Stimulated activated CD8-positive, alpha-beta memory T cell treated with anti-CD3 and anti-CD28 coated beads, Interleukin-7, amount 100 ng/mL, for 4 hours (primary cell): ENCODE measurements around the gene ST6GAL1.
"Not testable (repeated sequence)": the region's sequence is repeated elsewhere in the genome, so short reads cannot be mapped to it uniquely, and the experiment has no call there.

Source experiments
- DNase-seq, 2 donors: peaks; one replicate each; pipeline ENCODE4 v3.0.0-alpha.2; 2020; ENCODE audit warnings: low read depth in 2 of 2

The ST6GAL1 gene

GRCh38 chr3:186967686-186968085 is 37.4 kb downstream of the ST6GAL1 start:
- no peak for DNase-seq

DNA sequence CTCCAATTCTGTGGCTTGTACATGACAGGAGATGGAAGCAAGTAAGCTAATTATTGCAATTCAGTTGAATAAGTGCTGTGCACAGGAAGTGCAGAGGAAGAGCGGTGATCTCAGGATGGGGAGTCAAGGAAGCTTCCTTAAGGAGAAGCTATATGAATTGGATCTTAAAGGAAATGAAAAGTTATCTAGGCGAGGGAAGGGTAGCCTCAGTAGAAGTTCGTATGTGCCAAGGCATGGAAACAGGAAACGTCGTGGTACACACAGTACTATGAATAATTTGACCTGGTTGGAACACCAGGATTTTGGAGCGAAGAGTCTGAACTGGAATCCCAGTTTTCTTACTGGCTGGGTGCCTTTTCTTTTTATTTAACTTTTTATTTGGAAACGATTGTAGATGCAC is 39.3 kb downstream of the ST6GAL1 start:
- DNase-seq, result no peak

DNA sequence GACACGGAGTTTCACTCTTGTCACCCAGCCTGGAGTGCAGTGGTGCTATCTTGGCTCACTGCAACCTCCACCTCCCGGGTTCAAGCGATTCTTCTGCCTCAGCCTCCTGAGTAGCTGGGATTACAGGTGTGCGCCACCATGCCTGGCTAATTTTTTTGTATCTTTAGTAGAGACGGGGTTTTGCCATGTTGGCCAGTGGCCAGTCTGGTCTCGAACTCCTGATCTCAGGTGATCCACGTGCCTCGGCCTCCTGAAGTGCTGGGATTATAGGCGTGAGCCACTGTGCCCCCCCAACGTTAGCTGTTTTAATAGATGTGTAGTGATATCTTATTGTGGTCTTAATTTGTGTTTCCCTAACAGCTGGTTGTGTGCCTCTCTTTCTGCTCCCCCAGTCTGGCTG is 40.8 kb downstream of the ST6GAL1 start:
- DNase-seq, result not testable (repeated sequence)

DNA sequence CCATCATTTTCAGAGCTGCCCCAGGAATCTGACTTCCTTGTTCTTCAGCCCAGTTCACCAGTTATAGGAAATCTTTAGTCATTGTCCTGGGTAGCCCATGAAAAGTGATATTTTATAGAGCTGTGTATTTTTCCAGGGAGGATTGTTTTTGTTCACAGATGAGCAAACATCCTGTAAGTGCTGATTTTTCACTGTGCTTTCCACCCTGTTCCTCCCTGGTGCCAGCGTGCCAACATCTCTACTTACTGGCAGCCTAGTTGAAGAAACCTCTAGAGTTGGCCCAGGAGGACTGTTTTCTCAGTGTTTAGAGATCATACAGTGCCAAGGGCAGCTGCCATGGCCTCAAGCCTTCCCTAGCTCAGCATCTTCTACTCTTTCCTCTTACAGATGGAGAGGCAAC is 41.3 kb downstream of the ST6GAL1 start:
- no peak for DNase-seq

- no peak for DNase-seq
Measured at GRCh38 chr3:186973702-186974101, 43.4 kb downstream of the ST6GAL1 start.

DNA sequence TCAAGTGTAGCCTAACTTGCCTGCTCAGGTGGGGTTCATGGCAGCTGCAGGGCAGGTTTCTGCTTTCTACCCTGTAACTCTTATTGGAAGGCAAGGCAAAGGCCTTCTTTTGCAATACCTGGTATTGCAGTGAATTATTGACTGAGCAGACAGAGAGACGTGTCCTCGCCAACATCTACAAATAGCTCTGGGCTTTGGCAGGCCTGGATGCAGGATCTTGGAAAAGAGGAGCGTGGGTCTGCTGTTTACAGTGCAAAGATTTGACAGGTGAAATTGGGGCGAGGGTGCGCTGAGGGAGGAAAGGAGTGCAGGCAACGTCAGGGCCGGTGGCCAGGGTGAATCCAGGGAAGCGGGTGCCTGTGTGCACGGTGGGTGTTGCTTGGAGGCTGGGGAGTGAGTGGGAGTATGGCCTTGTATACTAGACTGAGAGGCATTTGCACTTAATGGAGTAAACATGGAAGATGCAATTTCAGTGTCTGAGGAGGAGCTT is 44.5 kb downstream of the ST6GAL1 start:
- DNase-seq, result no peak

DNA sequence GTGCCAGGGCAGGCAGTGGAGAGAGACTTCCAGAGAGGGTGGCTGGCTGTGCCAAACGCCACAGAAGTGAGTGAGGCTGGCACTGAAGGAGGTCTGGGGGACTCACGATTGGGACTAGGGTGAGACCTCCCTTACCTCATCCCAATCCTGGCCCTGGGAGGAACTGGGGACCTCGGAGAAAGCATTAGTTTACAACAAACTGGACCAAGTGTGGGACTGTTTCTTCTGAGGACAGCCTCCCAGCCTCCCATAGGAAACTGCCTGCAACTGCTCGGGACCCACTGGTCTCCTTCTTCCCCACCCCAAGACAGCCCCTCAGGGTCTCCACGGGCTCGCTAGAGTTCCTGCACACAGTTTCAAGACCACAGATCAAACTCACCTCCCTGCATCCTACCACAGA is 45.4 kb downstream of the ST6GAL1 start:
- no peak for DNase-seq

- no peak for DNase-seq
Measured at GRCh38 chr3:186976837-186977750, 46.8 kb downstream of the ST6GAL1 start.

GRCh38 chr3:186978712-186979111 is 48.4 kb downstream of the ST6GAL1 start:
- no peak for DNase-seq

DNA sequence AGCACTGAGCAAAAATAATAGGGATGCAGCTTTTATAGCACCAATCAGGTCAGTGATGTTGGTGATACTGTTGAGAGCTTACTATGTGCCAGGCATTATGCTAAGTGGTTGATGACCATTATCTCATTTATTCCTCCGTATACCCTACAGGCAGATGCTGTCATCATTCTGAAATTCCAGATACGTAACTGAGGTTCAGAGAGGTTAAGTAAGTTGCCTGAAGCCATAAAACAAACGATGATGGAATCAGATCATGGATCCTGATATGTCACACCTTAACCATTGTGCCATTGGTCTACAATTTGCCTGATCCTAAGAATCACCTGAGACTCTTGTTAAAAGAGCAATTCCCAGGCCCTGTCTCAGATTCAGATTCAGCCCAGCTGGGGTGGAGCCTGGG is 49.5 kb downstream of the ST6GAL1 start:
- no peak for DNase-seq

- DNase-seq, result no peak
Measured at GRCh38 chr3:186980989-186981388, 50.7 kb downstream of the ST6GAL1 start.

DNA sequence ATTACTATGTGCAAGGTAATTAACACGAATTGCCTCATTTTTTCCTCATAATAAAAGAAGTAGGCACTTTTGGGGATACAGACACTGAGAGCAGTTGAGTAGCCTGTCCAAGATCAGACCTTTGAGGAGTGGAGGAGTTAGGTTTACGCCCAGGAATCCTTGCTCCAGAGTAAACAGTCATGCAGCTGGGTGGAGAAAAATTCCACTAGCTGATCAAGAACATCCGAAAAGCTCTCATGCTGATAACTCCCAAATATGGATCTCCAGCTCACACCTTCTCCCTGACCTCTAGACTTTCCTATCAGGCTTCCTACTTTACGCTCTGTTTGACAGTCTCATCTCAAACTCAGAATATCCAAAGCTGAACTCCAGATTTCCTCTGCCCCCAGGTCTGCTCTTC is 53.3 kb downstream of the ST6GAL1 start:
- DNase-seq, result no peak

DNA sequence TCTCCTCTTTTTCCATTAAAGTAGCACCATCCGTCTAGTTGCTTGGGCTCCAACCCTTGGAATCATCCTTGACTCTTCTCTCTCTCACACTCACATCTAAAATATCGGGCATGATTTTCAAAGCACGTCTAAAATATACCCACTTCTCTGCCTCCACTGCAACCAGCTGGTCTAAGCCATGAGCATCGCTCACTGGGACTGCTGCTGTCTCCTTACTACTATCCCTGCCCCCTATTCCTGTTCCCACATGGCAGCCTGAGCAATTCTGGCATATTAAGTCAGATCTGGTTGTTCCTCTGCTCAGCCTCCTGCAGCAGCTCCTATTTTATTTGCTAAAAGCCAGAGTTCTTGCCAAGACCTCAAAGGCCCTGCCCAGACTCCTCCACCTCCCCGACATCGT is 53.7 kb downstream of the ST6GAL1 start:
- DNase-seq, result no peak

- no peak for DNase-seq
Measured at GRCh38 chr3:186985661-186986364, 55.5 kb downstream of the ST6GAL1 start.

DNA sequence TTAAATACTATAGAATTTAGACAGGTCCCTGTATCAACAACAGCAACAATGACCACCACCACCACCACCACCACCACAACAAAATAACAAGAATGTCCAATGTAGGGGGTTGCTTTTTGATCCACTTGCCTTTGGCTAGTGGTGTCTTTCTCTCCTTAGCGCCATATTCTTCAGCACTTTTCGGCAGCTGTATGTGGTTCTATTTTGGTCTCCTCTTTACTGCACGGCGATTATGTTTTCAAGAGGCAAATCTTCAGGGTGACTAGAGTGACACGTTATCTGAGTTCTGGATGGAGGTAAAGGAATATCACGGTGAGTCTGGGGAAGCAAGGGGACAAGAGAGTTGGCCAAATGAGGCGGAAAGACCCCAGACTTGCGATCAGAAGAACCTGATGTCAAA is 56.1 kb downstream of the ST6GAL1 start:
- DNase-seq, result no peak

GRCh38 chr3:186986816-186987215 is 56.5 kb downstream of the ST6GAL1 start:
- no peak for DNase-seq

GRCh38 chr3:186988806-186989205 is 58.5 kb downstream of the ST6GAL1 start:
- DNase-seq, result no peak

GRCh38 chr3:186989429-186989828 is 59.1 kb downstream of the ST6GAL1 start:
- DNase-seq, result no peak

- no peak for DNase-seq
Measured at GRCh38 chr3:186990277-186990676, 60.0 kb downstream of the ST6GAL1 start.

DNA sequence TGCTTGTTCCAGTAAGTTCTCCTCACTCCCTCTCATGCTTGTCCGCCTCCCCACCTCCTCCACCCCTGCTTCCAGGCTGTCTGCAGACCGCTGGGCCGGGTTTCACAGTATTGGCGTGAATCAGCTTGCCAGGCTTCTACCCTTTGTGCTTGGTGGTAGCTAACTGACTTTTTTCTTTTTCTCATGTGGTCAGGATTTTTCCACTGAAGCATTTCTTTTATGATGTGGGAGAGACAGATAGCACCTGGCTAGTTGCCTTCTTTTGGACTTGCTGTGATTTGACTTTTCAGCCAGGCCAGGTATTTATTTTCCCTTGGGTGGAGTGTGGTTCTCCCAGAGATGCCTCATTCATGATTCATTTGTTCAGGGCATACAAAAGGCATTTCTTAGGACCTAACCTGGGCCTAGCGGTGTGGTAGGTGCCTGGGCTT is 60.6 kb downstream of the ST6GAL1 start:
- no peak for DNase-seq

GRCh38 chr3:186991470-186991869 is 61.1 kb downstream of the ST6GAL1 start:
- DNase-seq, result no peak

DNA sequence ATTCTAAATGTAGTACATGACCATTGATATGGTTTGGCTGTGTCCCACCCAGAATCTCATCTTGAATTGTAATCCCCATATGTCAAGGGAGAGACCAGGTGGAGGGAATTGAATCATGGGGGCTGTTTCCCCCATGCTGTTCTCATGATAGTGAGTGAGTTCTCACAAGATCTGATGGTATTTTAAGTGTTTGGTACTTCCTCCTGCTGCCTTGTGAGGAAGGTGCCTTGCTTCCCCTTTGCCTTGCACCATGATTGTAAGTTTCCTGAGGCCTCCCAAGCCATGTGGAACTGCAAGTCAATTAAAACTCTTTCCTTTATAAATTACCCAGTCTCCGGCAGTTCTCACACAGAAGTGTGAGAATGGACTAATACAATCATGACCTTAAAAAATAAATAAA is 61.8 kb downstream of the ST6GAL1 start:
- not testable (repeated sequence) for DNase-seq

DNA sequence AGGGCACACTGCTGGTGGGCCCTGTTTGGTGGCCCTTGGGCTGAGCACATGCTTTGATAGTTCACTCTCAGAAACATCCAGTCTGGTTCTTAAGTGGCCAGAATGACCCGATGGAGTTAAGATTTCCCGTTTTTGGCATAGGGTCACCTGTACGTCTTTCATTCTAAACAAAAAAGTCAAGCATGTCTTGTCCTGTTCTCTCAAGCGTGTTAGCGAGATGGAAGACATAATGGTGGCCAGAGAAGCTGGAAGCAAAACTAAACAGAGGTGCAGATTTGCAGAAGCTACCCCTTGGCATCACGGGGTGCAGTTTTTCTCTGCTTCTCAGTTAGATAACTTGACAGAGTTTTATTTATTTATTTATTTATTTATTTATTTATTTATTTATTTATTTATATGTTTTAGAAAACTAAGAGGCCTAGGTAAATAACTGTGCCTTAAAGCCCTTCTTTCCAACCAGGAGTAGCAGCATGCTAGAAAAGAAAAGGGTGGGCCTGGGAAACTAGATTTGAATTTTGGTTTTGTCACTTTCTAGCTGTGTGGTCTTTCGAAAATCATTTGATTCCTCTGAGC is 63.0 kb downstream of the ST6GAL1 start:
- no peak for DNase-seq
